GM19025 (cell line): ENCODE measurements around the gene RAP1GAP.
"Not testable (repeated sequence)": the region's sequence is repeated elsewhere in the genome, so short reads cannot be mapped to it uniquely, and the experiment has no call there.

Experiments used
- ATAC-seq: cut with Tn5 transposase; IDR thresholded peaks from one replicate; pipeline ENCODE4 v1.9.1; 2021; ENCODE audit warnings: mild to moderate bottlenecking, low read depth, moderate library complexity; ENCODE audit not compliant: unreplicated experiment

The RAP1GAP gene

DNA sequence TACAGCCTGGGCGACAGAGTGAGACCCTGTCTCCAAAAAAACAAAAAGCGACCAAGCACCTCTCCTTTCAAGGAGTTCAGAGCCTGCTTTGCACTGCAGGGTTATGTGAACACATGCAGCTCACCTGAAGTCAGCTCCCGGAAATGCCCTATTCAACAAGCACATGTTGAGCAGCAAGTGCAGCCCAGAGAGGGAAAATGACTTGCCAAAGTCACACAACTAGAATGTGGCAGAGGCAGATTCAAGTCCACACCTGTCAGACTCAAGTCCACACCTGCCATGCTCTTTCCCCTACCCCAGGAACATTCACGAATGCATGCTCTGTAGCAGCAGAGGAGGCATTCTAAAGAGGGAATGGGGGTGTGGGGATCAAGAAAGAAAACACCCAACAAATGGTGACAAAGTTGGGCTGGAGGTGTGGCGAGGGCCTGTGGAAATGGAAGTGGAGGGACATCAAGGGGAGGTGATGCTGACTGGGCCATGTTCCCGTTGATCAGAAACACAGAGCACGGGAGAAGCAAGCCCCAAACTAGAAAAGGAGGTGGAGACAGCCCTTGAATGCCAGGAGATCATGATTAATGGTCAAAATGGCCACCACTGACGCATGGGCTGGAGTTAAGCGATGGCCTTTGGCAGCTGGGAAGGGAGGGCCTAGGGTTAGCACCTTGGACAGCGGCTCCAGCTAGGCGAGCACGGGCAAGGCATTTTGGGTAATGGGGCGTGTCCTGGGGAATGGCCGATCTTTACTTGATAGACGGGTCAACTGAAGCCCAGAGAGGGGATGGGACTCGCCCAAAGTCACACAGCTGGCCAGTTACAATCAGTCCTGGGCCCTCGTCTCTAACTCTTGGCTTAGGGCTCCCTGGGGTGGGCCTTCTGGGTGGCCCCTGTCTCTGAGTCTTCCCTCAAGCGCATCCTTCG lies 21.5 kb downstream of the RAP1GAP start:
- no peak for ATAC-seq

GRCh38 chr1:21645550-21645949 lies 23.6 kb downstream of the RAP1GAP start:
- no peak for ATAC-seq

- no peak for ATAC-seq
These were observed 24.3 kb downstream of the RAP1GAP start for GRCh38 chr1:21644906-21645305.

DNA sequence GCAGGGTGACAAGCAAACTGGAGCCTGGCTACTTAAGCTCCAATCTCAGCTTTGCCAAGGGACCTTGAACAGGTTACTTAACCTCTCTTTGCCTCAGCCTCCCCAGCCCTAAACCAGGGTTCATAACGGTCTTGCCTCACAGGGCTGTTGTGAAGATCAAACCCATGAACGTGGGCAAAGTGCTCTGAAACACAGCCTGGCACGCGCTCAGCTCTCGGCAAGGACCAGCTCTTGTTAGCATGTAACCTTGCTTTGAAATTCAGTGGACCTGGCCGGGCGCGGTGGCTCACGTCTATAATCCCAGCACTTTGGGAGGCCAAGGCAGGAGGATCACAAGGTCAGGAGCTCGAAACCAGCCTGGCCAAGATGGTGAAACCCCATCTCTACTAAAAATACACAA lies 24.8 kb downstream of the RAP1GAP start:
- ATAC-seq = no peak

- ATAC-seq = no peak
These were observed 25.5 kb downstream of the RAP1GAP start for GRCh38 chr1:21643624-21644023.

GRCh38 chr1:21641967-21642739 lies 27.0 kb downstream of the RAP1GAP start:
- no peak for ATAC-seq

DNA sequence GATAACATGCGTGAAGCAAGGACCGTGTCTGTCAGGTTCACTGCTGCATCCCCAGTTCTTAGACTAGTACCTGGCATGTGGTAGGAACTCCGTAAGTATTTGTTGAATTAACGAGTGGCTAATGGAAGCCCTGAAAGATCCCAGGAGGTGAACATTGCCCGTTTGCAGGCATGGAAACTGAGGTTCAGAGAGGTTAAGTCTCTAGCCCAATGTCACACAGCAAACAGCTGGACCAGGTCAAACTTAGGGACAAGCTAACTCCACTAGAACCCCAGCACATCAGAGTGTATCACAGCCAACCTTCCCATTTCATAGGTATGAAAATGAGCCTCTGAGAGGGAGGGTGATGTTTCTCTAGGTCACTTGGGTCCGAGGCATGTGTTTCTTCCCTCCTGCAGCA lies 27.6 kb downstream of the RAP1GAP start:
- ATAC-seq = no peak

GRCh38 chr1:21641076-21641475 lies 28.1 kb downstream of the RAP1GAP start:
- ATAC-seq = no peak

DNA sequence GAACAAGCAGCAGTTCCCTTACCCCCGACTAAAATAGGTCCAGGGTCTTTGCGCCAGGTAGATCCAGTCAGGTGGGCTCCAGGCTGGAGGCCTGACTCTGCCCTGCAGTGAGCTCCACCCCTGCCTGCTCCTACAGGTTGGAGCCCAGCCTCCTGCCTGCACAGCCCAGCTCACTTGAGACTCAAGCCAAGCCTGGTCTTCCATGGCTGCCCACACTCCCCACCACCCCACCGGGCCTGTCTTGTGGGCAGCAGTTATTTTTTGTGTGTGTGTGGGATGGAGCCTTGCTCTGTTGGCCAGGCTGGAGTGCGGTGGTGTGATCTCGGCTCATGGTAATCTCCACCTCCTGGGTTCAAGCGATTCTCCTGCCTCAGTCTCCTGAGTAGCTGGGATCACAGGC lies 28.5 kb downstream of the RAP1GAP start:
- ATAC-seq = no peak

DNA sequence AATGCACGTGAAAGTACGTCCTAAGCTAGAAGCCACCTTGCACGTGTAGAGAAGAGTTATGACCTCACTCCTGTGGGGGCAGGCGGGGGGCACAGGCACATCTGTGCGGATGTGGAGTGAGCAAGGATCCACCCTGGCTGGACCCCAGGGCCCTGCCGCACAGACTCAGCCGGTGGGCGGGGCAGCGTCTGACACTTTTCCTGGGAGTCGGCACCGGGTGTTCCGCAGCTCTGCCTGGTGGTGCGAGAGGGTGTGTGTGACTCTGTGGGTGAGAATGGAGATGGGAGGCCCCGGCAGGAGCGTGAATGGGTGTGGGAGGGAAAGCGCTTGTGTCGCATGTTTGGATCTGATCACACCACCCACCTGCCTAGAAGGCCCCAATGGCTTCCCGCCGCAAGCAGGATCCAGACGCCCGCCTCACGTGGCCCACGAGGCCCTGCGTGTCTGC lies 29.5 kb downstream of the RAP1GAP start:
- ATAC-seq = no peak

DNA sequence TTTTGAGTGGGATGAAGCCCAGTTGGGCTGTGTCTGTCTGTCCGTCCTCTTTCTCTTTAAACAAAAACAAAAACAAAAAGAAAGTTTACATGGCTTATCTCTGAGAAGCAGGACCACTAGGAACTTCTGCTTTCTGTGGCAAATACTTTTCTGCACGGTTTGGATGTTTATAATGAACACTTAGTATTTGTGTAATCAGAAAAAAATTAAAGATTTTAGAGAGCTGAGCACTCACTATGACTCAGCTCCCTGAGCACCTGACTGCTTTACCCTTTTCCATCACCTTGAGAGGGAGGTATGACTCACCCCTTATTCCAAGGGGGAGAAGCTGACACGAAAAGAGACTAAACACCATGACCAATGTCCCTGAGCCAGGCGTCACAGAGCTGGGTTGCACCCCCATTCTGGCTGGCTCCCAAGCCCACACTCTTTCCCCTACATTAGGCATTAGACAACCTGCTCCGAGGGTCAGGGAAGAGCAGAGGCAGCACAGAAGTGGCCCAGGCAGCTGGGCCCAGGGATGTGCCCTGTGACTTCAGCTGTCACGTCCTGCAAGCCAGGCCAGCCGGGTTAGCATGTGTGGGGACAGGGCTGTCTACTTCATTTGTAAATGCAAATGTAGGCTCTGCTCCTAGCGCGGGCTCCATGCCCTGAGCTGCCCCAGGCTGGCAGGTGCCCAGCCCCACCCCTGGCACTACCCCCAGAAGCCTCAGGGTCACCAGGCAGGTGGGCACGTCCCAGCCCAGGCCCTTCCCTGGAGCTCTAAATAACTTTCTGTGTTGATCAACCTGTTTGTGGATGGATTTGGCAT lies 30.4 kb downstream of the RAP1GAP start:
- ATAC-seq = no peak

GRCh38 chr1:21637514-21637913 lies 31.6 kb downstream of the RAP1GAP start:
- no peak for ATAC-seq

GRCh38 chr1:21636029-21636428 lies 33.1 kb downstream of the RAP1GAP start:
- no peak for ATAC-seq

- ATAC-seq = no peak
These were observed 34.2 kb downstream of the RAP1GAP start for GRCh38 chr1:21634806-21635535.

- ATAC-seq = no peak
These were observed 35.0 kb downstream of the RAP1GAP start for GRCh38 chr1:21633992-21634805.

GRCh38 chr1:21633141-21633755 lies 35.9 kb downstream of the RAP1GAP start:
- no peak for ATAC-seq

DNA sequence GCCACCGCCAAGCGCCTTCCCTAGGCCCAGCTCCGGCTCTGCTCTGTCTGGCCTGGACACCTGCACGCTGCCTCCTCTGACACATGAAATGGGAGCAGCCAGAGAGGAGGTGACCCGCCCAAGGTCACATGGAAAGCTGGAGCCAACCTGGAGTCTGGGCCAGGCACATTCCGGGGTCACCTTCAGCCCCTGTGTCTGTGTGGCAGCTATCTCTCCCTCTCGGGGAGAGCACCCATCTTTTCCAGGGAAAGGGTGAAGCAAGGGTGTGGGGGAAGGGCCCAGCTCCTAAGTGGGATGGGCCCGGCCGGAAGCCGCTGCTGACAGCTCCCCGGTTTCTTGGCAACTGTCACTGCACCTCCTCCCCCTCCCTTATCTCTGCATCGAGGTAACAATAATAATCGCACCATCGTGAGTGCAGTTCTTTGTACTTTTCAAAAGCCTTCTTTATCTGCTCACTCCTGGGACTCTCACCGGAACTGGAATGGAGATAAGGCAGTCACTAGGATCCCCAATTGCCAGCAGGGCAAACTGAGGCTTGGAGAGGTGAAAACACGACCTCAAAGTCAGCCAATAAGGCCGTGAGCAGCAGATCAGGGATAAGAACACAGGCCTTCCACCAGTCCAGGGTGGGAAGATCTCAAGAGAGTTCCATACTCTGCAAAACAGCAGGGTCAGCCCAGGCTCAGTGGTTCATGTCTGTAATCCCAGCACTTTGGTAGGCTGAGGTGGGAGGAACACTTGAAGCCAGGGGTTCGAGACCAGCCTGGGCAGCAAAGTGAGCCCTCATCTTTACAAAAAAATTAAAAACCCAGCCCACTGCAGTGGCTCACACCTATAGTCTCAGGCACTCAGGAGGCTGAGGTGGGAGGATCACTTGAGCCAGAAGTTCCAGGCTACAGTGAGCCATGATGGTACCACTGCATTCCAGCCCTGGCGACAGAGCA lies 36.9 kb downstream of the RAP1GAP start:
- no peak for ATAC-seq

DNA sequence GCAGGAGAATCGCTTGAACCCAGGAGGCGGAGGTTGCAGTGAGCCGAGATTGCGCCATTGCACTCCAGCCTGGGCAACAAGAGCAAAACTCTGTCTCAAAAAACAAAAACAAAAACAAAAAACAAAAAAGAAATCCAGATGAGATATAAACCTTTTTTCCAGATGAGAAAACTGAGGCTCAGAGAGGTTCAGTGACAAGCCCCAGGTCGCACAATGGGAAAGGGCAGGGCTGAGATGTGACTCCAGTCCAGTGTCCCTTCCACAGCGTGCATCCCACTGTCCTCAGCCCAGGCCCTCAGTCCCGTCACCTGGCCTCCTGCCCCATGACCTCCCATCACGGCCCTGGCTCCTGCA lies 37.6 kb downstream of the RAP1GAP start:
- not testable (repeated sequence) for ATAC-seq
